ENCODE results near the gene NFATC1.

The NFATC1 gene

GRCh38 chr18:79559436-79559835 lies 163.7 kb downstream of the NFATC1 start:
- TF ChIP-seq CTCF (IDR thresholded peaks at IDR 0.05; ENCODE audit: extremely low read depth, insufficient read depth, missing control alignments) = no peak
- DNase-seq (ENCODE audit: low spot score) = no peak
- in situ Hi-C loops (cut with MboI; ENCODE audit: low pct_unique_long_range_greater_than_20kb, low sequenced_read_pairs, unreplicated experiment) = no loop called here

- in situ Hi-C loops (cut with MboI; ENCODE audit: low pct_unique_long_range_greater_than_20kb, low sequenced_read_pairs, unreplicated experiment) = no loop called here
- no peak for TF ChIP-seq CTCF (IDR thresholded peaks at IDR 0.05; ENCODE audit: extremely low read depth, insufficient read depth, missing control alignments)
- no peak for DNase-seq (ENCODE audit: low spot score)
Observed at GRCh38 chr18:79560042-79560860, 164.5 kb downstream of the NFATC1 start.

GRCh38 chr18:79560861-79561210 lies 165.1 kb downstream of the NFATC1 start:
- in situ Hi-C loops (cut with MboI; ENCODE audit: low pct_unique_long_range_greater_than_20kb, low sequenced_read_pairs, unreplicated experiment) = no loop called here
- no peak for TF ChIP-seq CTCF (IDR thresholded peaks at IDR 0.05; ENCODE audit: extremely low read depth, insufficient read depth, missing control alignments)
- no peak for DNase-seq (ENCODE audit: low spot score)

GRCh38 chr18:79563949-79564348 lies 168.2 kb downstream of the NFATC1 start:
- no peak for DNase-seq (ENCODE audit: low spot score)
- in situ Hi-C loops (cut with MboI; ENCODE audit: low pct_unique_long_range_greater_than_20kb, low sequenced_read_pairs, unreplicated experiment) = no loop called here

GRCh38 chr18:79564441-79564840 lies 168.7 kb downstream of the NFATC1 start:
- TF ChIP-seq CTCF (IDR thresholded peaks at IDR 0.05; ENCODE audit: extremely low read depth, insufficient read depth, missing control alignments) = no peak
- DNase-seq (ENCODE audit: low spot score) = no peak
- in situ Hi-C loops (cut with MboI; ENCODE audit: low pct_unique_long_range_greater_than_20kb, low sequenced_read_pairs, unreplicated experiment) = no loop called here

More at GRCh38 chr18:79563949-79564348, 168.2 kb downstream of the NFATC1 start:
- TF ChIP-seq CTCF (IDR thresholded peaks at IDR 0.05; ENCODE audit: extremely low read depth, insufficient read depth, missing control alignments) = no peak

GRCh38 chr18:79566771-79567431 lies 171.2 kb downstream of the NFATC1 start:
- TF ChIP-seq CTCF (IDR thresholded peaks at IDR 0.05; ENCODE audit: extremely low read depth, insufficient read depth, missing control alignments) = no peak
- in situ Hi-C loops (cut with MboI; ENCODE audit: low pct_unique_long_range_greater_than_20kb, low sequenced_read_pairs, unreplicated experiment) = no loop called here
- no peak for DNase-seq (ENCODE audit: low spot score)
